A549 (cell line): Measurements from ENCODE around the gene DOK4.

Experiments used
- CEBPB ChIP-seq, 2 experiments: fragments of >200 bp in 1 of 2; sonication (Bioruptor Twin) in 1 of 2; formaldehyde crosslinking in 1 of 2; IDR thresholded peaks; 2 replicates each; pipeline ENCODE4 v1.6.1; 2012 to 2016
- CHD4 ChIP-seq: fragments of 200-600 bp; sonication (generic); IDR thresholded peaks from 2 replicates; pipeline ENCODE4 v1.6.1; 2016; ENCODE audit warnings: antibody characterized with exemption, mild to moderate bottlenecking, borderline replicate concordance
- ESRRA ChIP-seq: fragments of 150-350 bp; IDR thresholded peaks from 2 replicates; pipeline ENCODE4 v1.6.1; 2014; ENCODE audit warnings: mild to moderate bottlenecking, low read length, borderline replicate concordance
- HDAC2 ChIP-seq: fragments of 200-600 bp; sonication (generic); IDR thresholded peaks from 2 replicates; pipeline ENCODE4 v1.6.1; 2016
- MAFK ChIP-seq: fragments of 450-650 bp; IDR thresholded peaks from 2 replicates; pipeline ENCODE4 v1.6.1; 2014; ENCODE audit not compliant: partially characterized antibody
- MAZ ChIP-seq: fragments of 150-350 bp; IDR thresholded peaks from 2 replicates; pipeline ENCODE4 v1.6.1; 2014; ENCODE audit warnings: antibody characterized with exemption, low read depth, low read length, borderline replicate concordance
- POLR2A ChIP-seq: IDR thresholded peaks from 2 replicates; pipeline ENCODE4 v1.6.1; 2012; ENCODE audit warnings: mild to moderate bottlenecking, low read length
- RAD21 ChIP-seq, 2 experiments: fragments of >200 bp in 1 of 2; sonication (Bioruptor Twin) in 1 of 2; formaldehyde crosslinking in 1 of 2; IDR thresholded peaks in 1 of 2; conservative IDR thresholded peaks in 1 of 2; 2 replicates in 1 of 2; 3 replicates in 1 of 2; pipeline ENCODE4 v1.6.1; 2012 to 2018; ENCODE audit warnings: inconsistent platforms in 1 of 2
- ZC3H11A ChIP-seq: fragments of 450-650 bp; IDR thresholded peaks from 2 replicates; pipeline ENCODE4 v1.6.1; 2014; ENCODE audit warnings: antibody characterized with exemption, mild to moderate bottlenecking
- TF ChIP-seq, protein P1 (sequence below): fragments of 200-600 bp; sonication (generic); IDR thresholded peaks from 2 replicates; pipeline ENCODE4 v1.6.1; 2016; ENCODE audit warnings: antibody characterized with exemption, mild to moderate bottlenecking, moderate library complexity
- TF ChIP-seq, protein P2 (sequence below): fragments of >200 bp; sonication (Bioruptor Twin); formaldehyde crosslinking; IDR thresholded peaks from 3 replicates; pipeline ENCODE4 v1.5.1; 2016
- TF ChIP-seq, protein P3 (sequence below): fragments of >200 bp; sonication (Bioruptor Twin); formaldehyde crosslinking; IDR thresholded peaks from 3 replicates; pipeline ENCODE4 v1.6.1; 2016

DNA sequence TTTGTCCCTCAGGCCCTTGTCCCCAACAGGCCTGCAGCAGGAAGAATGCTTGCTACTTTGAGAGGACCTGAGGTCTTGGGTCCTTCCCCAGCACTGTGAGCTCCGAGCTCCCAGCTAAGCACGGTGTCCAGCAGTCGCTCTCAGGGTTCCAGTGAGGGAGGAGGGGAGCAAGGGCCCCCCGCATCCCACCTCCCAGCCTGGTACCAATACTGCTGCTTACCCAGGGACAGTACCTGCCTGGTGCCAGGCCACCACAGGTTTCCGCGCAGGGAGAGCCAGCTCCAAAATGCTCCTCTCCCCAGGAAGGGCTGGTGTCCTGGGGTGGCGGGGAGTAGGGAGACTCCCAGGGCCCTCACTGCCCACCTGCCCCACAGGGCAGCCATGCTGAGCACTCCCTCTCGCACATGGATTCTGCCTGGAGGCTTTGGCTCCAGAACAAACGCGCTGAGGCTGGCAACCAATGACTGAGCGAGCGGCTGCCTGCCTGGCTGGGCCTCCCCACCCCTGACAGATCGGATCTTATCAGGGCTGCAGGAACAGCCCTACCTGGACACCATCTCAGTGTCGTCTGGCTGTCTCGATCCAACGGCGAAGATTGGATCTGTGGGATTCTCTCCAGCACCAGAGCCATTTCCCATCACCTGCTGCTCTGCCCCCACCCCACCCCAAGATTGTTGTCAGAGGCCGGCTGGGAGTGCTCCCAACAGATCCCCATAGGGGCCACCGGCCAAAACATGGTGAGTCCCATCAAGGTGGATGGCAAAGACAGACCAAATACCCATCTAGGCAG, 2.4 kb downstream of the DOK4 start:
- TF ChIP-seq MAFK, result no peak
- no peak for TF ChIP-seq RAD21 (conservative IDR thresholded peaks at IDR 0.05 in 1 of 2, IDR thresholded peaks at IDR 0.05 in 1 of 2)
- TF ChIP-seq ESRRA, result no peak
- no peak for TF ChIP-seq HDAC2
- TF ChIP-seq, protein P1, sequence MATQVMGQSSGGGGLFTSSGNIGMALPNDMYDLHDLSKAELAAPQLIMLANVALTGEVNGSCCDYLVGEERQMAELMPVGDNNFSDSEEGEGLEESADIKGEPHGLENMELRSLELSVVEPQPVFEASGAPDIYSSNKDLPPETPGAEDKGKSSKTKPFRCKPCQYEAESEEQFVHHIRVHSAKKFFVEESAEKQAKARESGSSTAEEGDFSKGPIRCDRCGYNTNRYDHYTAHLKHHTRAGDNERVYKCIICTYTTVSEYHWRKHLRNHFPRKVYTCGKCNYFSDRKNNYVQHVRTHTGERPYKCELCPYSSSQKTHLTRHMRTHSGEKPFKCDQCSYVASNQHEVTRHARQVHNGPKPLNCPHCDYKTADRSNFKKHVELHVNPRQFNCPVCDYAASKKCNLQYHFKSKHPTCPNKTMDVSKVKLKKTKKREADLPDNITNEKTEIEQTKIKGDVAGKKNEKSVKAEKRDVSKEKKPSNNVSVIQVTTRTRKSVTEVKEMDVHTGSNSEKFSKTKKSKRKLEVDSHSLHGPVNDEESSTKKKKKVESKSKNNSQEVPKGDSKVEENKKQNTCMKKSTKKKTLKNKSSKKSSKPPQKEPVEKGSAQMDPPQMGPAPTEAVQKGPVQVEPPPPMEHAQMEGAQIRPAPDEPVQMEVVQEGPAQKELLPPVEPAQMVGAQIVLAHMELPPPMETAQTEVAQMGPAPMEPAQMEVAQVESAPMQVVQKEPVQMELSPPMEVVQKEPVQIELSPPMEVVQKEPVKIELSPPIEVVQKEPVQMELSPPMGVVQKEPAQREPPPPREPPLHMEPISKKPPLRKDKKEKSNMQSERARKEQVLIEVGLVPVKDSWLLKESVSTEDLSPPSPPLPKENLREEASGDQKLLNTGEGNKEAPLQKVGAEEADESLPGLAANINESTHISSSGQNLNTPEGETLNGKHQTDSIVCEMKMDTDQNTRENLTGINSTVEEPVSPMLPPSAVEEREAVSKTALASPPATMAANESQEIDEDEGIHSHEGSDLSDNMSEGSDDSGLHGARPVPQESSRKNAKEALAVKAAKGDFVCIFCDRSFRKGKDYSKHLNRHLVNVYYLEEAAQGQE, result no peak
- TF ChIP-seq, protein P2, sequence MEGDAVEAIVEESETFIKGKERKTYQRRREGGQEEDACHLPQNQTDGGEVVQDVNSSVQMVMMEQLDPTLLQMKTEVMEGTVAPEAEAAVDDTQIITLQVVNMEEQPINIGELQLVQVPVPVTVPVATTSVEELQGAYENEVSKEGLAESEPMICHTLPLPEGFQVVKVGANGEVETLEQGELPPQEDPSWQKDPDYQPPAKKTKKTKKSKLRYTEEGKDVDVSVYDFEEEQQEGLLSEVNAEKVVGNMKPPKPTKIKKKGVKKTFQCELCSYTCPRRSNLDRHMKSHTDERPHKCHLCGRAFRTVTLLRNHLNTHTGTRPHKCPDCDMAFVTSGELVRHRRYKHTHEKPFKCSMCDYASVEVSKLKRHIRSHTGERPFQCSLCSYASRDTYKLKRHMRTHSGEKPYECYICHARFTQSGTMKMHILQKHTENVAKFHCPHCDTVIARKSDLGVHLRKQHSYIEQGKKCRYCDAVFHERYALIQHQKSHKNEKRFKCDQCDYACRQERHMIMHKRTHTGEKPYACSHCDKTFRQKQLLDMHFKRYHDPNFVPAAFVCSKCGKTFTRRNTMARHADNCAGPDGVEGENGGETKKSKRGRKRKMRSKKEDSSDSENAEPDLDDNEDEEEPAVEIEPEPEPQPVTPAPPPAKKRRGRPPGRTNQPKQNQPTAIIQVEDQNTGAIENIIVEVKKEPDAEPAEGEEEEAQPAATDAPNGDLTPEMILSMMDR, result no peak
- TF ChIP-seq CEBPB (IDR thresholded peaks at IDR 0.05), result no peak
- no peak for TF ChIP-seq ZC3H11A
- TF ChIP-seq POLR2A, result no peak
- no peak for TF ChIP-seq MAZ
- TF ChIP-seq, protein P3, sequence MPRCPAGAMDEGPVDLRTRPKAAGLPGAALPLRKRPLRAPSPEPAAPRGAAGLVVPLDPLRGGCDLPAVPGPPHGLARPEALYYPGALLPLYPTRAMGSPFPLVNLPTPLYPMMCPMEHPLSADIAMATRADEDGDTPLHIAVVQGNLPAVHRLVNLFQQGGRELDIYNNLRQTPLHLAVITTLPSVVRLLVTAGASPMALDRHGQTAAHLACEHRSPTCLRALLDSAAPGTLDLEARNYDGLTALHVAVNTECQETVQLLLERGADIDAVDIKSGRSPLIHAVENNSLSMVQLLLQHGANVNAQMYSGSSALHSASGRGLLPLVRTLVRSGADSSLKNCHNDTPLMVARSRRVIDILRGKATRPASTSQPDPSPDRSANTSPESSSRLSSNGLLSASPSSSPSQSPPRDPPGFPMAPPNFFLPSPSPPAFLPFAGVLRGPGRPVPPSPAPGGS, result no peak
- TF ChIP-seq CHD4, result no peak
